Fibroblast of lung (primary cell): Measurements from ENCODE around the gene VMO1. TPM values are rescaled to one million over a fixed set of nuclear protein-coding genes. Genes with fewer than 3 reads are reported as not detected.
A peak's percentile ranks its signal among the peaks of the same experiment; 100 is the strongest.

Experiments
- DNase-seq, 2 donors: peaks; one replicate each; pipeline versions ENCODE4 v3.0.0 to v3.0.0-alpha.2; 2010; ENCODE audit warnings: low read depth in 2 of 2
- H2AFZ ChIP-seq: 2 replicates; pipeline ENCODE4 v1.5.1; 2012; ENCODE audit warnings: low read length, control low read depth, inconsistent platforms
- H3K27ac ChIP-seq: 2 replicates; pipeline ENCODE4 v1.5.1; 2011; ENCODE audit warnings: low read length, control low read depth; ENCODE audit not compliant: insufficient read depth
- H3K27me3 ChIP-seq: 2 replicates; pipeline ENCODE4 v1.5.1; 2011; ENCODE audit warnings: mild to moderate bottlenecking, low read length; ENCODE audit not compliant: control insufficient read depth, insufficient read depth
- H3K36me3 ChIP-seq: 2 replicates; pipeline ENCODE4 v1.5.1; 2011; ENCODE audit warnings: low read length; ENCODE audit not compliant: control insufficient read depth, insufficient read depth
- H3K4me1 ChIP-seq: 2 replicates; pipeline ENCODE4 v1.5.1; 2011; ENCODE audit warnings: low read length; ENCODE audit not compliant: control insufficient read depth, insufficient read depth; ENCODE audit errors: extremely low read depth
- H3K4me2 ChIP-seq: 2 replicates; pipeline ENCODE4 v1.5.1; 2011; ENCODE audit warnings: low read length, control low read depth; ENCODE audit not compliant: insufficient read depth; ENCODE audit errors: extremely low read depth
- H3K4me3 ChIP-seq, 4 experiments: fragments of 200-600 bp in 1 of 4; sonication (generic) in 1 of 4; replicated peaks in 1 of 4; 2 replicates each; pipeline ENCODE4 v1.5.1; 2011 to 2016; ENCODE audit warnings: low read length in 4 of 4, low read depth in 3 of 4, mild to moderate bottlenecking in 3 of 4, control low read depth in 2 of 4, inconsistent platforms in 1 of 4, mixed read lengths in 1 of 4; ENCODE audit not compliant: insufficient read depth in 1 of 4; ENCODE audit errors: control extremely low read depth in 1 of 4
- H3K79me2 ChIP-seq: 2 replicates; pipeline ENCODE4 v1.5.1; 2012; ENCODE audit warnings: mild to moderate bottlenecking, low read length, inconsistent platforms; ENCODE audit not compliant: control insufficient read depth, insufficient read depth
- H3K9ac ChIP-seq: 2 replicates; pipeline ENCODE4 v1.5.1; 2011; ENCODE audit warnings: mild to moderate bottlenecking, low read length, control low read depth; ENCODE audit not compliant: insufficient read depth
- H3K9me3 ChIP-seq: 2 replicates; pipeline ENCODE4 v1.5.1; 2012; ENCODE audit warnings: low read depth, low read length; ENCODE audit not compliant: control insufficient read depth, insufficient read depth
- H4K20me1 ChIP-seq: 2 replicates; pipeline ENCODE4 v1.5.1; 2011; ENCODE audit warnings: low read length; ENCODE audit not compliant: control insufficient read depth, insufficient read depth; ENCODE audit errors: extremely low read depth
- EZH2 ChIP-seq: IDR thresholded peaks from 2 replicates; pipeline ENCODE4 v1.5.1; 2012; ENCODE audit warnings: low read length, control low read depth, mild to moderate bottlenecking; ENCODE audit errors: missing control alignments
- polyA minus RNA-seq: library from RNA; depleted of rRNA, polyadenylated mRNA; stranded (reverse); fragments of >200 nt; gene quantifications from 2 replicates; pipeline ENCODE4 v1.2.3, GENCODE V29; 2011; ENCODE audit warnings: low replicate concordance
- polyA plus RNA-seq, 2 donors: library from polyadenylated mRNA; depleted of rRNA in 1 of 2; stranded (reverse) in 1 of 2; unstranded in 1 of 2; fragments of >200 nt; gene quantifications; 2 replicates each; pipeline ENCODE4 v1.2.1, GENCODE V29; 2011 to 2012; ENCODE audit warnings: missing spikeins in 1 of 2
- total RNA-seq: library from RNA; depleted of rRNA; stranded (reverse); fragments of >200 nt; gene quantifications from 2 replicates; pipeline ENCODE4 v1.2.1, GENCODE V29; 2014
- TF ChIP-seq, protein P1 (sequence below), 2 donors: IDR thresholded peaks in 1 of 2; conservative IDR thresholded peaks in 1 of 2; 1 replicate in 1 of 2; 2 replicates in 1 of 2; pipeline ENCODE4 v1.5.1; 2011 to 2012; ENCODE audit warnings: low read length in 2 of 2, control low read depth in 1 of 2, inconsistent platforms in 1 of 2, low read depth in 1 of 2, mild to moderate bottlenecking in 1 of 2

Gene VMO1, protein sequence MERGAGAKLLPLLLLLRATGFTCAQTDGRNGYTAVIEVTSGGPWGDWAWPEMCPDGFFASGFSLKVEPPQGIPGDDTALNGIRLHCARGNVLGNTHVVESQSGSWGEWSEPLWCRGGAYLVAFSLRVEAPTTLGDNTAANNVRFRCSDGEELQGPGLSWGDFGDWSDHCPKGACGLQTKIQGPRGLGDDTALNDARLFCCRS
- 0.33 and 1.5 TPM in 2 replicates for total RNA-seq
- 0.40 TPM in 1 of 2 replicates, not detected in the other for polyA plus RNA-seq
- 0.59 TPM in 1 of 2 replicates, not detected in the other for polyA plus RNA-seq (2012)
- polyA minus RNA-seq, result not detected in 2 replicates

DNA sequence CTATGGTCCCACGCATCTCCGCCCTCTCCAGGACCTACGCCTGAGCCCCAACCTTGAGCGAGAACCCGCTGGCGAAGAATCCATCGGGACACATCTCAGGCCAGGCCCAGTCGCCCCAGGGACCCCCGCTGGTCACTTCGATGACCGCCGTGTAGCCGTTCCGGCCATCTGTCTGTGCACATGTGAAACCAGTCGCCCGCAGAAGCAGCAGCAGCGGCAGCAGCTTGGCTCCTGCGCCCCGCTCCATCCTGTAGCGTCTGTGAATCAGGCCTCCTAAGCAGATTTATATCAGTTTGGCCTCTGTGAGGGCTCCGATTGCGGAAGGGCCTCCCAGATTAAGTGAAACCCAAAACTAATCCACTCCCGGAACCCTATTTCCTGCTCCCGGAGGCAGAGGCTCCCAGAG lies at the start of gene VMO1:
Gene VMO1, minus strand, starts transcription at position 259 of the 406 bp plus-strand sequence. Its CDS starts 12 bp downstream, at position 247.
- H2AFZ ChIP-seq, result peak within 1 kb of the TSS; percentile 49
- no peak within 1 kb of the TSS for H3K27ac ChIP-seq
- H3K9ac ChIP-seq, result no peak within 1 kb of the TSS
- H3K27me3 ChIP-seq, result peaks cover 5% of the 10 kb centered on the region
- no peaks in the 10 kb centered on the region for H4K20me1 ChIP-seq
- no peaks in the 10 kb centered on the region for H3K9me3 ChIP-seq
- no peaks in the 10 kb centered on the region for H3K79me2 ChIP-seq
- peak in 1 of 2 donors; percentile 22 for DNase-seq
- TF ChIP-seq EZH2, result no peak
- TF ChIP-seq, protein P1, sequence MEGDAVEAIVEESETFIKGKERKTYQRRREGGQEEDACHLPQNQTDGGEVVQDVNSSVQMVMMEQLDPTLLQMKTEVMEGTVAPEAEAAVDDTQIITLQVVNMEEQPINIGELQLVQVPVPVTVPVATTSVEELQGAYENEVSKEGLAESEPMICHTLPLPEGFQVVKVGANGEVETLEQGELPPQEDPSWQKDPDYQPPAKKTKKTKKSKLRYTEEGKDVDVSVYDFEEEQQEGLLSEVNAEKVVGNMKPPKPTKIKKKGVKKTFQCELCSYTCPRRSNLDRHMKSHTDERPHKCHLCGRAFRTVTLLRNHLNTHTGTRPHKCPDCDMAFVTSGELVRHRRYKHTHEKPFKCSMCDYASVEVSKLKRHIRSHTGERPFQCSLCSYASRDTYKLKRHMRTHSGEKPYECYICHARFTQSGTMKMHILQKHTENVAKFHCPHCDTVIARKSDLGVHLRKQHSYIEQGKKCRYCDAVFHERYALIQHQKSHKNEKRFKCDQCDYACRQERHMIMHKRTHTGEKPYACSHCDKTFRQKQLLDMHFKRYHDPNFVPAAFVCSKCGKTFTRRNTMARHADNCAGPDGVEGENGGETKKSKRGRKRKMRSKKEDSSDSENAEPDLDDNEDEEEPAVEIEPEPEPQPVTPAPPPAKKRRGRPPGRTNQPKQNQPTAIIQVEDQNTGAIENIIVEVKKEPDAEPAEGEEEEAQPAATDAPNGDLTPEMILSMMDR (conservative IDR thresholded peaks at IDR 0.05 in 1 of 2, IDR thresholded peaks at IDR 0.05 in 1 of 2; ENCODE audit: low read depth in 1 of 2, low read length in 2 of 2), result no peak
- no peaks in the 10 kb centered on the region for H3K36me3 ChIP-seq
- H3K4me1 ChIP-seq, result peaks cover 8% of the 10 kb centered on the region
- peak within 1 kb of the TSS; percentile 78 for H3K4me2 ChIP-seq
- peak within 1 kb of the TSS; percentile 5 to 33 (median 16) for H3K4me3 ChIP-seq

DNA sequence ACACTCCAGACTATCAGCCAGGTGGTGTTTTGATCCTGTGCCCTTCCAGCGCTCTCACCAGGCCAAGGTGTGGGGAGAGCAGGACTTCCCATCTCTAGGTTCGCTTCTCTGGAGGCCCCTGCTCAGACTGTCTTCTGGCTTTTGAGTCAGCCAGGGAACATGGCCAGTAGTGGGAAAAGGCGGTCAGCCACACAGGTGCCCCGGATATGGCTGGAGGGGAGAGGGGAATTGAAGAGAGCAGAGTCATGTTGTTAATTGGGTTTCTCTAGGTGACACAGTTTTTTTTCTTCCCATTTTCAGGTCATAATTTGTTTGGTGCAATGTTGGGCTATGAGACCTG lies 48.5 kb upstream of the VMO1 start:
- no peak for TF ChIP-seq EZH2
- TF ChIP-seq, protein P1 (conservative IDR thresholded peaks at IDR 0.05 in 1 of 2, IDR thresholded peaks at IDR 0.05 in 1 of 2; ENCODE audit: low read depth in 1 of 2, low read length in 2 of 2), result no peak
- Histone ChIP-seq H3K9me3 (no peaks in the 10 kb centered on the region), H3K27ac (peak overlapping the region; percentile 50), H4K20me1 (peaks cover 3% of the 10 kb centered on the region), H2AFZ (no peak overlapping the region), H3K4me2 (peak overlapping the region; percentile 97), H3K36me3 (no peaks in the 10 kb centered on the region), H3K79me2 (peaks cover 38% of the 10 kb centered on the region), H3K9ac (no peak overlapping the region), H3K4me1 (peaks cover 5% of the 10 kb centered on the region), H3K27me3 (no peaks in the 10 kb centered on the region), H3K4me3 (peak overlapping the region; percentile 41 to 82 (median 70))
- DNase-seq, result no peak

DNA sequence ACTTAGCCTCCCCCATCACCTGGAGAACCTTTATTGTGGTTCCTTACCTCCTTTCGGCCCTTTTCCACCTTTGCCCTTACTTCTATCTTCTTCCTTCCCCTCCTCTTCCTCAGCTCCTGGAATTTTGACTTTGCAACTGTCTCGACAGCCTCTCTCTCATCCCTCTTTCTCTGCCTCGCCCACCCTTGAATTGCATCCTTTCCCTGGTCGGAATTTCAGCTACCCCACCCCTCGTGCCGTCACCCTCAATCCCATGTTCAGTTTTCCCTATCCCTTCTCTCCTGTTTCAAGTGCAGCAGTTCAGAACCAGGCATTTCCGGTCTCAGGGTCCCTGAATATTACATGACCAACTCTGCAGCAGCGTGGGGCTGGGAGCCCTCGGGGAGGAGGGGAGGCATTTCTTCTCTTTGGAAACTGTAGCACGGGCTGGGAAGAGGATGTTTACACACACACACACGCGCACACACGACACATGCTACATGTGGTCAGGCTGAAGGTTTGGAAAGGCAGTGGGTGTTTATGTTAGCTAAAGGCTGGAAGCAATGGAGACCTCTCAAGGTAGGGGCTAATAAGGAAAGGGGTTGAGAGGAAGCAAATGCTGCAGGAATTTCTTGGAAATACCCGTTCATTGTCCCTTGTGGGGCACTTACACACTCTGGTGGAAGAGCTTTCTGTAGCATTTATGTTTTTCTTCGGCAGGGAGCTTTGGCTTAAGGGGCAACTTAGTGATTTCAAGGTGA lies 47.9 kb upstream of the VMO1 start:
- H3K4me1 ChIP-seq, result peaks cover 5% of the 10 kb centered on the region
- peak overlapping the region; percentile 41 to 82 (median 70) for H3K4me3 ChIP-seq
- no peaks in the 10 kb centered on the region for H3K36me3 ChIP-seq
- H3K27ac ChIP-seq, result peak overlapping the region; percentile 85
- peaks cover 38% of the 10 kb centered on the region for H3K79me2 ChIP-seq
- H4K20me1 ChIP-seq, result peaks cover 3% of the 10 kb centered on the region
- peak overlapping the region; percentile 12 for H2AFZ ChIP-seq
- DNase-seq, result peak; percentile 52 to 65
- TF ChIP-seq, protein P1 (conservative IDR thresholded peaks at IDR 0.05 in 1 of 2, IDR thresholded peaks at IDR 0.05 in 1 of 2; ENCODE audit: low read depth in 1 of 2, low read length in 2 of 2), result no peak
- no peak for TF ChIP-seq EZH2
- no peaks in the 10 kb centered on the region for H3K27me3 ChIP-seq
- peak overlapping the region; percentile 97 for H3K4me2 ChIP-seq
- H3K9me3 ChIP-seq, result no peaks in the 10 kb centered on the region
- H3K9ac ChIP-seq, result peak overlapping the region; percentile 62
